ENCODE data around the gene OR10G3.
"Not testable (repeated sequence)": the region's sequence is repeated elsewhere in the genome, so short reads cannot be mapped to it uniquely, and the experiment has no call there.

OR10G3 gene, protein sequence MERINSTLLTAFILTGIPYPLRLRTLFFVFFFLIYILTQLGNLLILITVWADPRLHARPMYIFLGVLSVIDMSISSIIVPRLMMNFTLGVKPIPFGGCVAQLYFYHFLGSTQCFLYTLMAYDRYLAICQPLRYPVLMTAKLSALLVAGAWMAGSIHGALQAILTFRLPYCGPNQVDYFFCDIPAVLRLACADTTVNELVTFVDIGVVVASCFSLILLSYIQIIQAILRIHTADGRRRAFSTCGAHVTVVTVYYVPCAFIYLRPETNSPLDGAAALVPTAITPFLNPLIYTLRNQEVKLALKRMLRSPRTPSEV

DNA sequence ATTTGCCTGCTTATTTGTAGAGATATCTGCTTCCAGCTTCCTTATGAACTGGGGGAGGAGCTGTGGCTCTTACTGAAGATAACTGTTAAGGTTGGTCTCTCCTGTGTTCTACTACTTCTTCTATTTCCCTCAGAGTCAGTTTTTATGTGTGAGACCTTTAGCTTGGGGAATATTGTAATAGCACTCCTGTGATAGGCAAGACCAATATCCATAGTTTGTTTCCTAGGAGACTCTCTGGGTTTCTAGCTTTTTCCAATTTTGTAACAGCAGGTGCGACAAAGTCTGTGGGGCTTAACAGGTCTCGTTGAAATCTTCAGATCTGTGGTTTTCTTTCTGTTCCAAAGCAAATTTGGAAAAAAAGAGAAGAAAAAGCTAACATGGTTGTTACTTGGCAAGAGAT is at the start of gene OR10G3:
TSS of gene OR10G3 (minus strand) at position 101 of the 400 bp plus-strand sequence. CDS start 9,332 bp downstream, outside the sequence.
- no peak for DNase-seq (ENCODE audit: low read depth in 2 of 2)

DNA sequence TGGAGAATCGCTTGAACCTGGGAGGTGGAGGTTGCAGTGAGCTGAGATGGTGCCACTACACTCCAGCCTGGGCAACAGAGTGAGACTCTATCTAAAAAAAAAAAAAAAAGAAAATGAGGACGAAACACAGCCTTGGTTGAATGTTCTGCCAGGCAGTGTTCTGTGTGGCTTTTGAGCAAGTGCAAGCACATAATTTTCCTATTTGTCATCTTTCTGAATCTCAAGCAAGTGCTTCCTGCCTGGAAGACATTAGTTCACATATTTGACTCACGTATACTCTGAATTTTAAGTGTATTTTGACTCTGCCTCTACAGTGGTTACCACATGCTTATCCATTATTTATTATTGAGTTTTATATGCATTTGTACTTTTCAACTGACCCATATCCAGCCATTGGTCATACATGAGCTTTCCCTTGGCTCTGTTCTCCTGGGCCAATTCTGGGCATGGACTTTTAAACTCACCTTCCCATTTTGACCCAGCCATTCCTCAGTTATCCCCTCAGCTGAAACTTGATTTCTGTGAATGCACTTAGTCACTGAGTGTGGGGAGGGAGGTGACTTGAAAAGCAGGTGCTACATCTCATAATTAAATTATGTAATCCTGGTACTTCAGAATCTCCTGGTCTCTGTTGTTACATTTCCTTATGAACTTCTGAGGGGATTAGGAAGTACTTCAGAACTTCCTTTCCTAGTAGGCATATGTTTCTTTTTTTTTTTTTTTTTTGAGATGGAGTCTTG is 46.8 kb upstream of the OR10G3 start:
- DNase-seq (ENCODE audit: low read depth in 2 of 2) = no peak

DNA sequence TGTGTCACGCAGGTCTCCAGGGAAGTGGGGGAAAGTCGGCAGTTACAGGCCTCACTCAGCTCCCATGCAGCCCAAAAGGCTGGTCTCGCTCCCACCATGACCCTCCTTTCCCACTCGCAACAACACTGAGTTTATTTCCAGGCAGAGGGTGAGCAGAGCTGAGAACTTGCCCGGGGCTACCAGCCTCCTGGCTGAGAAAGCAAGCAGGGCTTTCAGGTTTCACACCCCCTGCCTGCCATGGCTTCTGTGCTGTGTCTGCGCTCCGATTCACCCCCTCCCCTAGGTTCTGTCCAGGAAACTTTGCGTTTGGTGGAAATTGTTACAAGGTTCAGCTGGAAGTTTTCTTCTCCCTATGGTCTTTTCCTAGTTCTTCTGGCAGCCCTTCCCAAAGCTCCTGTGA is 37.7 kb upstream of the OR10G3 start:
- no peak for DNase-seq (ENCODE audit: low read depth in 2 of 2)

DNA sequence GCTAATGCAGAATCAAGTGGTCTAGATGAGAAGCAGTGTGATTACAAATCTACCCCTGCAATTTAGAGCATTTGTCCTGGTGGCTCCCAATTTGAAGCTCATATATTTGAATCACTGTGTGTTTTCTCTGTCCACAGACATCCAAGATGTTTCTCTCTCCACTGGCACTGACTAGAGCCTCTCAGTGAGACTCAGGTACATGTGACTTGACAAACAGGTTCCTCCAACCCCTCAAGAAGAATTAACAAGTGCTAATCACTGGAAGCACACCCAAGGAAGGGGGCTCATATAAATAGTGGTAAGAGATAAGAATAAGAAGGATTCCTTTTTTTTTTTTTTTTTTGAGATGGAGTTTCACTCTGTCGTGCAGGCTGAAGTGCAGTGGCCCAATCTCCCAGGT is 34.4 kb upstream of the OR10G3 start:
- no peak for DNase-seq (ENCODE audit: low read depth in 2 of 2)

GRCh38 chr14:21612324-21612723 is 32.4 kb upstream of the OR10G3 start:
- no peak for DNase-seq (ENCODE audit: low read depth in 2 of 2)

DNA sequence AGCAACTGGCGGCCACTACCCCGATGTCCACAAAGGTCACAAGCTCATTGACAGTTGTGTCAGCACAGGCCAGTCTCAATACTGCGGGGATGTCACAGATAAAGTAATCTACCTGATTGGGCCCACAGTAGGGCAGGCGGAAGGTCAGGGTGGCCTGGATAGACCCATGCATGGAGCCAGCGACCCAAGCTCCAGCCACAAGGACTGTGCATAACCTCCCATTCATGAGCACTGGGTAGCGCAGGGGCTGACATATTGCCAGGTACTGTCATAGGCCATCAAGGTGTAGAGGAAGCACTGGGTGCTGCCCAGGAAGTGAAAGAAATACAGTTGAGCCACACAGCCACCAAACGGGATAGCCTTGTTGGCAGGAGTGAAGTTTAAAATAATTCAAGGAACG is 22.3 kb upstream of the OR10G3 start:
- not testable (repeated sequence) for DNase-seq (ENCODE audit: low read depth in 2 of 2)

GRCh38 chr14:21589317-21589716 is 9.4 kb upstream of the OR10G3 start:
- no peak for DNase-seq (ENCODE audit: low read depth in 2 of 2)

- no peak for DNase-seq (ENCODE audit: low read depth in 2 of 2)
These were observed 4.2 kb downstream of the OR10G3 start for GRCh38 chr14:21575661-21576060.

DNA sequence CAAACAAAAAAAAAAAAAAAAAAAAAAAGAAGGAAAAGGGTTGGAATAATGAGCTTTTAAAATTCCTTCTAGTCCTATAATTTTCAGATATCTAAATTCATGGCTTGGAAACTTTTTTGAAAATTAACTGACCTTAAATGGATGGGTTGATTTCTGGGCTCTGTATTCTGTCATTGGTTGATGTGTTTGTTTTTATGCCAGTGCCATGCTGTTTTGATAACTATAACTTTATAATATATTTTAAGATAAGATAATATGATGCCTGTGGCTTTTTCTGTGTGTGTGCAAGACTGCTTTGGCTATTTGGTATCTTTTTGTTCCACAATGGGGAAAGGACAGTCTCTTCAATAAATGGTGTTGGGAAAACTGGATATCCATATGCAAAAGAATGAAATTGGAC is 7.3 kb downstream of the OR10G3 start:
- DNase-seq (ENCODE audit: low read depth in 2 of 2) = no peak

DNA sequence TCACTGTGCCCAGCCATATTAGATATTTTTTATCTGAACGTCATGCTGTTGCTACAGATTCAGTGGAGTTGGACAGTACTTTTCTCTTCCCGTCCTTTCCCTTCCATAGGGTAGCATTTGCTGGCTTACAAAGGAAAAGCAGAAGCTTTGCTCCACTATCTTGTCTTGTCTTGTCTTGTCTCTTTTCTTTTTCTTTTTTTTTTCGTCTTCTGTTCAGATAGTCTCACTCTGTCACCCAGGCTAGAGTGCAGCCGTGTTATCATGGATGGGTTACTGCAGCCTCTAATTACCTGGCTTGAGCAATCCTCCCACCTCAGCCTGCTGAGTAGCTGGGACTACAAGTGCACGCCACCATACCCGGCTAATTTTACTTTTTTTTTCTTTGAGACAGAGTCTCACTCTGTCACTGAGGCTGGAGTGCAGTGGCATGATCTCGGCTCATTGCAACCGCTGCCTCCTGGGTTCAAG is 21.1 kb downstream of the OR10G3 start:
- no peak for DNase-seq (ENCODE audit: low read depth in 2 of 2)

DNA sequence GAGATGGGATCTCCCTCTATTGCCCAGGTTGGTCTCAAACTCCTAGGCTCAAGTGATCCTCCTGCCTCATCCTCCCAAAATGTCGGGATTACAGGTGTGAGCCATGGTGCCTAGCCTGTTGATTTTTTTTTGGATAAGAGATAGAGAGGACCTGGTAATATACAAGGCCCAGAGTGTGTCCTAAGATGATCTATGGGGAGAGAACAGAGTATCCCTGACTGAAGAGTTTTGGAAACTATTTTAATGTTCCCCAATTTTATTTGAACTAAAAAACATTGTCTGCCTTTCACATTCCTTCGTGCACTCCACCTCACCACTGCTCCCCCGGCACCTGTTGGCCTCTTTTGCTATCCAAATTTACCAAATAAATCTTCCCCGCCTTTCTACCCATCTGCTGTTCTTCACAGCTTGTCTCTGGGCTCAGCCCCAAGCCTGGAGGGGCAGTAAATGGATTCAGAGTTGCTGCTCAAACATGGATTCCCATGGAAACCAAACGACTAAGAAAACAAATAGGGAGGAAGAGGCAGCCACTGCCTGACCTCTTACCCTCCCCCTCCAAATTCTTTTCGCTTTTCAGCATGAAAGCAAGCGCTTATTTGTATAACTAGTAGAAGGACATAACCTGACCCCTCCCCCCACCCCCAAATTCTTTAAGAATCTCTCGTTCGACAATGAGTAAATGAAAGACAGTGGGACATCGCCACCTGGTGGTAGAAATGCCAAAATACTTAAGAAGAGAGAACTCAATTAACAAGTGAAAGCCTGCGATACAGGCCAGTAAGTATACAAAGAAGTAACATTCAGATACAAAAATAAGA is 22.6 kb downstream of the OR10G3 start:
- DNase-seq (ENCODE audit: low read depth in 2 of 2) = peak; percentile 63 to 69

DNA sequence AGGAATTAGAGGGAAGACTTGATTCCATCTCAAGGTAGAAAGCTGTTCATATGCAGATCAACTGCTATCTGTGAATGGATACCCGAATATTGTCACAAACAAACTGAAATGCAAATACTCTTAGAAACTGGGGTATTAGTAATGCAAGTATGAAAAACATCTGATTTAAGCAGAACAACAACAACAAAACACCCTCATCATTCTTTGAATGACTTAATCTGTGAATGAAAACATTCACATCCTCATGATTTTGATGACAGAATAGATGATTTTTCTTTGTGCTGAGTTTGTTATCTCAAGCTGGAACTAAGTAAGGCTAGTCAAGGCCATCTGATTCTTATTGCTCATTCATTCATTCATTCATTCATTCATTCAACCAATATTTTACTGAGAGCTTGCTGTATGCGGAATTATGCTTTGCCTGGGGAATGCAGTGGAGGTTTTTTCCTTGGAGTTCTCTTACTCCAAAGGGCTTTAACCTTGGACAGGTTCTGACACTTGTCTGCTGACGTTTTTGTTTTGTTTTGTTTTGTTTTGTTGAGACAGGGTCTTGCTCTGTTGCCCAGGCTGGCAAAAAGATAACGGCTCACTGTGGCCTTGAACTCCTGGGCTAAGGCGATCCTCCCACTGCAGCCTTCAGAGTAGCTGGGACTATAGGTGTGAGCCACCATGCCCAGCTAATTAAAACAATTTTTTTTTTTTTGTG is 23.3 kb downstream of the OR10G3 start:
- DNase-seq (ENCODE audit: low read depth in 2 of 2) = no peak

DNA sequence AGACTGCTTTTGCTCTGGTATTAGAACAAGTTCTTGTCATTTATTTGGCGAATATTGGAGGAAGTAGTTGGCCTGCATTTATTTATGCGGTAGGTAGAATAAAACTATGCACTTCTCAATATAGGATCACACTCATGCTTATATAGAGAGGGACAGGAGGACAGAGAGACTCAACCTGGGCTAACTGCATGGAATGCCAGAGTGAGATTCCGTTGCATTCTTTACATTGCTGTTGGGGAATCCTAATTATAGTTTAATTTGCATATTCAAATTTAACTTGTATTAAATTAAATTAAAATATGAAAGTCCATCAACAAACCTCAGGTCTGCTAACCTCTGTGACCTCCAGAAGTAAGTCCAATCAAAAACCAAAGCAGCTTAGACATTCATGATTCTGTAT is 26.6 kb downstream of the OR10G3 start:
- no peak for DNase-seq (ENCODE audit: low read depth in 2 of 2)

GRCh38 chr14:21544588-21544987 is 35.3 kb downstream of the OR10G3 start:
- DNase-seq (ENCODE audit: low read depth in 2 of 2) = not testable (repeated sequence)

- DNase-seq (ENCODE audit: low read depth in 2 of 2) = no peak
These were observed 35.9 kb downstream of the OR10G3 start for GRCh38 chr14:21543963-21544362.

GRCh38 chr14:21543521-21543960 is 36.3 kb downstream of the OR10G3 start:
- DNase-seq (ENCODE audit: low read depth in 2 of 2) = no peak

- DNase-seq (ENCODE audit: low read depth in 2 of 2) = no peak
These were observed 38.3 kb downstream of the OR10G3 start for GRCh38 chr14:21541413-21542074.

- no peak for DNase-seq (ENCODE audit: low read depth in 2 of 2)
These were observed 40.5 kb downstream of the OR10G3 start for GRCh38 chr14:21539189-21539940.

- DNase-seq (ENCODE audit: low read depth in 2 of 2) = no peak
These were observed 42.8 kb downstream of the OR10G3 start for GRCh38 chr14:21537090-21537424.

GRCh38 chr14:21536418-21537089 is 43.3 kb downstream of the OR10G3 start:
- no peak for DNase-seq (ENCODE audit: low read depth in 2 of 2)

All from stimulated activated CD4-positive, alpha-beta T cell treated with anti-CD3 and anti-CD28 coated beads, Interleukin-4, amount 100 ng/mL, for 48 hours (primary cell).